HepG2 (cell line): Measurements from ENCODE around the gene RNF114. TPM values are rescaled to one million over a fixed set of nuclear protein-coding genes. Genes with fewer than 3 reads are reported as not detected.
"Not testable (repeated sequence)": the region's sequence is repeated elsewhere in the genome, so short reads cannot be mapped to it uniquely, and the experiment has no call there.

ENCODE experiments used
- REL ChIP-seq: sonication (generic); formaldehyde crosslinking; conservative IDR thresholded peaks from 2 replicates; pipeline ENCODE4 v1.8.0; 2022; ENCODE audit warnings: mild to moderate bottlenecking, missing genetic modification reagents, moderate library complexity
- SOX6 ChIP-seq, 2 experiments: fragments of 450-650 bp in 1 of 2; sonication (generic) in 1 of 2; formaldehyde crosslinking in 1 of 2; IDR thresholded peaks; 2 replicates each; pipeline versions ENCODE4 v1.4.0 to v1.6.1; 2017 to 2020; ENCODE audit warnings: antibody characterized with exemption in 1 of 2, mild to moderate bottlenecking in 1 of 2, missing genetic modification reagents in 1 of 2
- ZBTB46 ChIP-seq: sonication (generic); formaldehyde crosslinking; IDR thresholded peaks from 2 replicates; pipeline ENCODE4 v1.4.0; 2020; ENCODE audit warnings: mild to moderate bottlenecking, missing genetic modification reagents, borderline replicate concordance
- ZNF318 ChIP-seq: sonication (generic); formaldehyde crosslinking; IDR thresholded peaks from 2 replicates; pipeline ENCODE4 v1.4.0; 2020; ENCODE audit warnings: mild to moderate bottlenecking, missing genetic modification reagents
- ZNF678 ChIP-seq: sonication (generic); formaldehyde crosslinking; IDR thresholded peaks from 2 replicates; pipeline ENCODE4 v1.4.0; 2020; ENCODE audit warnings: mild to moderate bottlenecking, missing genetic modification reagents
- polyA plus RNA-seq, 8 experiments: library from polyadenylated mRNA; depleted of rRNA in 3 of 8; stranded (reverse) in 7 of 8; unstranded in 1 of 8; fragments of >200 nt; fragmentation: Illumina TruSeq in 4 of 8; extraction: Trizol in 4 of 8; gene quantifications; 2 replicates each; pipeline versions ENCODE4 v1.2.1 to v1.2.3, GENCODE V29; 2011 to 2016; ENCODE audit warnings: low read depth in 4 of 8, missing spikeins in 1 of 8, mixed read lengths in 1 of 8; ENCODE audit not compliant: insufficient read depth in 1 of 8
- total RNA-seq, 5 experiments: library from RNA; depleted of rRNA; stranded (reverse); fragments of >200 nt; fragmentation: Illumina TruSeq; extraction: Trizol; gene quantifications; 2 replicates each; pipeline ENCODE4 v1.2.3, GENCODE V29; 2016; ENCODE audit warnings: low read depth in 1 of 5

The RNF114 gene
- total and polyA plus RNA-seq, 2 of the 13 experiments (the other 11 are each of a cell fraction or from before 2014, with no cell fraction given): 119 to 126 TPM

- 0 out of 2 replicates have a peak, but pooled peaks have one; percentile 14 for TF ChIP-seq ZNF318 (CRISPR knock-in tag)
- TF ChIP-seq SOX6 (IDR thresholded peaks at IDR 0.05): not testable (repeated sequence)
- peak; percentile 76 for TF ChIP-seq SOX6 (CRISPR knock-in tag; IDR thresholded peaks at IDR 0.05)
- TF ChIP-seq ZNF678: 0 out of 2 replicates have a peak, but pooled peaks have one; percentile 62
- TF ChIP-seq ZBTB46 (CRISPR knock-in tag): peak; percentile 33; the same call in 1 of the 2 replicates
- 0 out of 2 replicates have a peak, but pooled peaks have one; percentile 24 for TF ChIP-seq REL (CRISPR knock-in tag)
- TF ChIP-seq, all 625 proteins: peak for 37; not testable (repeated sequence) for 588
Measured at GRCh38 chr20:49957089-49957938, 21.1 kb downstream of the RNF114 start (continued).
